ENCODE data around the gene ARHGEF7.

ARHGEF7 gene

DNA sequence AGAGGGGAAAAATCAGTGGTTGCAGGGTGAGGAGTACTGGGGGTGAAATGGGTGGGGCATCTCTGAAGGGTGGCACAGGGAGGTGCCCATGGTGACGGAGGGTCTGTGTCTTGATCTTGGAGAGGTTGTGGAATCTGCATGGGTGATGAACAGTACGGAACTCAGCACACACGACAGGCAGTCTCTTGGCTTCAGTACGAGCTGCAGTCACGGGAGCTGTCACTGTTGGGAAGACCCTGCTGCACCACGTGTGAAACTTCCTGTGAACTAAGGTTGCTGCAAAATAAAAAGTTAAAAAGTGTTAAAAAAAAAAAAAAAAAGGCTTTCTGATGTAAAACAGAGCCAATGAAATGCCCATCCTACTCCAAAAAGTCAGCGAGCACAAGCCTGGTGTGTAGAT is 239.7 kb downstream of the ARHGEF7 start:
- Histone ChIP-seq H3K4me3 (ENCODE audit: low read length, poor library complexity, severe bottlenecking) (no peak overlapping the region), H4K20me1 (ENCODE audit: insufficient read depth, low read length, poor library complexity, severe bottlenecking) (no peaks in the 10 kb centered on the region), H2AFZ (ENCODE audit: low read length) (no peak overlapping the region), H3F3A (ENCODE audit: low read depth) (no peaks in the 10 kb centered on the region), H3K9me2 (replicated peaks; ENCODE audit: low read depth, low read length) (no peaks in the 10 kb centered on the region), H3K79me2 (ENCODE audit: insufficient read depth, low read length) (no peaks in the 10 kb centered on the region), H3K36me3 (ENCODE audit: insufficient read depth, low read length) (no peaks in the 10 kb centered on the region), H3K4me1 (ENCODE audit: insufficient read depth, low read length, poor library complexity, severe bottlenecking) (no peaks in the 10 kb centered on the region), H3K9ac (ENCODE audit: low read depth, low read length, poor library complexity, severe bottlenecking) (no peak overlapping the region), H3K27me3 (ENCODE audit: insufficient read depth, low read length, poor library complexity, severe bottlenecking) (no peaks in the 10 kb centered on the region), H3K9me3 (ENCODE audit: insufficient read depth, low read depth, low read length) (no peaks in the 10 kb centered on the region; the same call in 1 of the 2 replicates), H3K4me2 (ENCODE audit: low read depth, low read length, poor library complexity, severe bottlenecking) (no peak overlapping the region)
- no peak for TF ChIP-seq EZH2phosphoT487 (IDR thresholded peaks at IDR 0.05; ENCODE audit: borderline replicate concordance)
- TF ChIP-seq, protein P1, sequence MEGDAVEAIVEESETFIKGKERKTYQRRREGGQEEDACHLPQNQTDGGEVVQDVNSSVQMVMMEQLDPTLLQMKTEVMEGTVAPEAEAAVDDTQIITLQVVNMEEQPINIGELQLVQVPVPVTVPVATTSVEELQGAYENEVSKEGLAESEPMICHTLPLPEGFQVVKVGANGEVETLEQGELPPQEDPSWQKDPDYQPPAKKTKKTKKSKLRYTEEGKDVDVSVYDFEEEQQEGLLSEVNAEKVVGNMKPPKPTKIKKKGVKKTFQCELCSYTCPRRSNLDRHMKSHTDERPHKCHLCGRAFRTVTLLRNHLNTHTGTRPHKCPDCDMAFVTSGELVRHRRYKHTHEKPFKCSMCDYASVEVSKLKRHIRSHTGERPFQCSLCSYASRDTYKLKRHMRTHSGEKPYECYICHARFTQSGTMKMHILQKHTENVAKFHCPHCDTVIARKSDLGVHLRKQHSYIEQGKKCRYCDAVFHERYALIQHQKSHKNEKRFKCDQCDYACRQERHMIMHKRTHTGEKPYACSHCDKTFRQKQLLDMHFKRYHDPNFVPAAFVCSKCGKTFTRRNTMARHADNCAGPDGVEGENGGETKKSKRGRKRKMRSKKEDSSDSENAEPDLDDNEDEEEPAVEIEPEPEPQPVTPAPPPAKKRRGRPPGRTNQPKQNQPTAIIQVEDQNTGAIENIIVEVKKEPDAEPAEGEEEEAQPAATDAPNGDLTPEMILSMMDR (conservative IDR thresholded peaks at IDR 0.05; ENCODE audit: low read length), result no peak
